HG02588 (cell line): ENCODE data around the gene NCSTN.
"Not testable (repeated sequence)": the region's sequence is repeated elsewhere in the genome, so short reads cannot be mapped to it uniquely, and the experiment has no call there.

Source experiments
- ATAC-seq: cut with Tn5 transposase; IDR thresholded peaks from one replicate; pipeline ENCODE4 v1.9.1; 2021; ENCODE audit warnings: mild to moderate bottlenecking, moderate library complexity; ENCODE audit not compliant: unreplicated experiment

The NCSTN gene

GRCh38 chr1:160370561-160371345 is 27.6 kb downstream of the NCSTN start:
- no peak for ATAC-seq

GRCh38 chr1:160371346-160371631 is 28.1 kb downstream of the NCSTN start:
- no peak for ATAC-seq

- ATAC-seq: no peak
Observed at GRCh38 chr1:160371756-160372155, 28.6 kb downstream of the NCSTN start.

- ATAC-seq: no peak
Observed at GRCh38 chr1:160373696-160374095, 30.5 kb downstream of the NCSTN start.

GRCh38 chr1:160374306-160375110 is 31.3 kb downstream of the NCSTN start:
- ATAC-seq: no peak

- no peak for ATAC-seq
Observed at GRCh38 chr1:160375788-160376524, 32.8 kb downstream of the NCSTN start.

GRCh38 chr1:160376525-160377131 is 33.4 kb downstream of the NCSTN start:
- no peak for ATAC-seq

GRCh38 chr1:160377585-160378206 is 34.5 kb downstream of the NCSTN start:
- ATAC-seq: no peak

GRCh38 chr1:160384812-160385211 is 41.6 kb downstream of the NCSTN start:
- ATAC-seq: not testable (repeated sequence)

- ATAC-seq: not testable (repeated sequence)
Observed at GRCh38 chr1:160388406-160388805, 45.2 kb downstream of the NCSTN start.

- ATAC-seq: no peak
Observed at GRCh38 chr1:160394673-160395072, 51.5 kb downstream of the NCSTN start.

GRCh38 chr1:160397651-160398050 is 54.5 kb downstream of the NCSTN start:
- ATAC-seq: no peak

- ATAC-seq: no peak
Observed at GRCh38 chr1:160398823-160399222, 55.6 kb downstream of the NCSTN start.

- no peak for ATAC-seq
Observed at GRCh38 chr1:160399544-160400222, 56.5 kb downstream of the NCSTN start.

- ATAC-seq: no peak
Observed at GRCh38 chr1:160400223-160400645, 57.1 kb downstream of the NCSTN start, which contains the start of gene VANGL2. TSS of gene VANGL2 (plus strand) at chr1:160400564. CDS start at chr1:160415838, 15,274 bp downstream.

GRCh38 chr1:160400646-160401486 is 57.7 kb downstream of the NCSTN start:
- no peak for ATAC-seq

GRCh38 chr1:160401487-160401805 is 58.3 kb downstream of the NCSTN start:
- ATAC-seq: no peak

GRCh38 chr1:160402001-160402795 is 59.0 kb downstream of the NCSTN start:
- ATAC-seq: no peak
